ENCODE data around the gene PIGC. TPM values are rescaled to one million over a fixed set of nuclear protein-coding genes. Genes with fewer than 3 reads are reported as not detected.

Gene PIGC
- total RNA-seq, 1 donor from 2014 or later, result 28.1 TPM

GRCh38 chr1:172431721-172432192 lies 12.1 kb downstream of the PIGC start:
- DNase-seq (ENCODE audit: low spot score in 2 of 2) (no peak), FAIRE-seq (no peak)

GRCh38 chr1:172431204-172431603 lies 12.7 kb downstream of the PIGC start:
- no peak for FAIRE-seq
- no peak for DNase-seq (ENCODE audit: low spot score in 2 of 2)

- no peak for DNase-seq (ENCODE audit: low spot score in 2 of 2)
- FAIRE-seq, result no peak
These were observed 13.8 kb downstream of the PIGC start for GRCh38 chr1:172430128-172430454.

GRCh38 chr1:172429331-172430127 lies 14.3 kb downstream of the PIGC start:
- FAIRE-seq (no peak), DNase-seq (ENCODE audit: low spot score in 2 of 2) (peak in 1 of 2 donors; percentile 51)

- FAIRE-seq, result no peak
- DNase-seq (ENCODE audit: low spot score in 2 of 2), result no peak
These were observed 16.7 kb downstream of the PIGC start for GRCh38 chr1:172427191-172427590.

GRCh38 chr1:172425339-172425738 lies 18.5 kb downstream of the PIGC start:
- DNase-seq (ENCODE audit: low spot score in 2 of 2) (no peak), FAIRE-seq (no peak)

- DNase-seq (ENCODE audit: low spot score in 2 of 2), result no peak
- no peak for FAIRE-seq
These were observed 20.5 kb downstream of the PIGC start for GRCh38 chr1:172423336-172423735.

- FAIRE-seq, result no peak
- DNase-seq (ENCODE audit: low spot score in 2 of 2), result no peak
These were observed 21.8 kb downstream of the PIGC start for GRCh38 chr1:172421974-172422604.

GRCh38 chr1:172420385-172420784 lies 23.5 kb downstream of the PIGC start, which contains the start of gene C1orf105:
Gene C1orf105 (plus strand): TSS chr1:172420685. CDS start chr1:172420886, 201 bp downstream.
- FAIRE-seq (no peak), DNase-seq (ENCODE audit: low spot score in 2 of 2) (no peak)

- FAIRE-seq (no peak), DNase-seq (ENCODE audit: low spot score in 2 of 2) (no peak)
These were observed 26.3 kb downstream of the PIGC start for GRCh38 chr1:172417557-172417956.

- FAIRE-seq, result no peak
- DNase-seq (ENCODE audit: low spot score in 2 of 2), result no peak
These were observed 27.3 kb downstream of the PIGC start for GRCh38 chr1:172416496-172417035.

GRCh38 chr1:172414331-172414730 lies 29.5 kb downstream of the PIGC start:
- no peak for FAIRE-seq
- no peak for DNase-seq (ENCODE audit: low spot score in 2 of 2)

- DNase-seq (ENCODE audit: low spot score in 2 of 2) (no peak), FAIRE-seq (no peak)
These were observed 32.0 kb downstream of the PIGC start for GRCh38 chr1:172411791-172412338.

GRCh38 chr1:172410027-172410426 lies 33.8 kb downstream of the PIGC start:
- FAIRE-seq, result no peak
- no peak for DNase-seq (ENCODE audit: low spot score in 2 of 2)

GRCh38 chr1:172408958-172409357 lies 34.9 kb downstream of the PIGC start:
- no peak for FAIRE-seq
- DNase-seq (ENCODE audit: low spot score in 2 of 2), result no peak

- DNase-seq (ENCODE audit: low spot score in 2 of 2), result no peak
- no peak for FAIRE-seq
These were observed 36.9 kb downstream of the PIGC start for GRCh38 chr1:172406968-172407367.

GRCh38 chr1:172405912-172406311 lies 38.0 kb downstream of the PIGC start:
- no peak for DNase-seq (ENCODE audit: low spot score in 2 of 2)
- no peak for FAIRE-seq

- no peak for FAIRE-seq
- no peak for DNase-seq (ENCODE audit: low spot score in 2 of 2)
These were observed 39.7 kb downstream of the PIGC start for GRCh38 chr1:172404121-172404520.

GRCh38 chr1:172402878-172403569 lies 40.8 kb downstream of the PIGC start:
- DNase-seq (ENCODE audit: low spot score in 2 of 2) (no peak), FAIRE-seq (no peak)

GRCh38 chr1:172401892-172402291 lies 42.0 kb downstream of the PIGC start:
- DNase-seq (ENCODE audit: low spot score in 2 of 2), result no peak

GRCh38 chr1:172401477-172401876 lies 42.4 kb downstream of the PIGC start:
- FAIRE-seq (no peak), DNase-seq (ENCODE audit: low spot score in 2 of 2) (no peak)

More at GRCh38 chr1:172401892-172402291, 42.0 kb downstream of the PIGC start:
- no peak for FAIRE-seq
